Activated CD4-positive, alpha-beta T cell treated with anti-CD3 and anti-CD28 coated beads, Interleukin-2, amount 50 U/mL, for 16 hours (primary cell): ENCODE data around the gene MYO7A.

Experiments
- DNase-seq: peaks from one replicate; pipeline ENCODE4 v3.0.0-alpha.2; 2020

Gene MYO7A

GRCh38 chr11:77187776-77188632 lies 60.0 kb downstream of the MYO7A start:
- DNase-seq: peak; percentile 73

DNA sequence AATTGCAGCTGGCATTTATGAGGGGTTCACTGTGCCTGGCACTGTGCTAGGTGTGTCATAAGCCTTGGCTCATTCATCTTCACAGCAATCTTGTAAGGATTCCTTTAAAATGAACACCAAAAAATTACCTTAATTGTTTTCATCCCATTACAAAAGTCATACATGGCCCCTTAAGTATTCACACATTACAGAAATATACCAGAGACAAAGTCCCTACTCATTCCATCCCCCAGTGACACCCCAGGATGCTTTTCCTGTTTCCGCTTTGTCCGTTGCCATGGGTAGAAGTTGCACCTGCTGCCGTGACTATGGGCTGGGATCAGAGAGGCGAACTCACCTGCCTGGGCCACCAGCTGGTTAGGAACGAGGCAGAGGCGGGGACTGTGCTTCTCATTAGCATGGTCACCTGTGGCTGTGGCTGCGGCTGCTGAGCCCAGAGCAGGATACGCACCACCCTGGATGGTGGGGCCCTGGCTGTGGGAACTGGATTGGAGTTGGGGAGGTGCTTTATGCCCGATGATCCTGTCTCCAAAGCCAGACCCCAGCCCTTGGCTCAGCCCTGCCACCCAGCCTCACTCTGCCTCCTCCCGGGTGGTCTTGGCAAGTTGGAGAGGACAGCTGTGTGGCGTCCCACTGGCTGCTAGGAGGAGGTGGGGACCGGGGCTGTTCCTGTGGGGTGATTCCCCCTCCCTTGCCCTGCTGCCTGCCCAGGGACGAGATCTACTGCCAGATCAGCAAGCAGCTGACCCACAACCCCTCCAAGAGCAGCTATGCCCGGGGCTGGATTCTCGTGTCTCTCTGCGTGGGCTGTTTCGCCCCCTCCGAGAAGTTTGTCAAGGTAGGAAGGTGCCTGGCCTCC lies 60.8 kb downstream of the MYO7A start:
- no peak for DNase-seq

GRCh38 chr11:77189588-77190210 lies 61.7 kb downstream of the MYO7A start:
- DNase-seq: no peak

DNA sequence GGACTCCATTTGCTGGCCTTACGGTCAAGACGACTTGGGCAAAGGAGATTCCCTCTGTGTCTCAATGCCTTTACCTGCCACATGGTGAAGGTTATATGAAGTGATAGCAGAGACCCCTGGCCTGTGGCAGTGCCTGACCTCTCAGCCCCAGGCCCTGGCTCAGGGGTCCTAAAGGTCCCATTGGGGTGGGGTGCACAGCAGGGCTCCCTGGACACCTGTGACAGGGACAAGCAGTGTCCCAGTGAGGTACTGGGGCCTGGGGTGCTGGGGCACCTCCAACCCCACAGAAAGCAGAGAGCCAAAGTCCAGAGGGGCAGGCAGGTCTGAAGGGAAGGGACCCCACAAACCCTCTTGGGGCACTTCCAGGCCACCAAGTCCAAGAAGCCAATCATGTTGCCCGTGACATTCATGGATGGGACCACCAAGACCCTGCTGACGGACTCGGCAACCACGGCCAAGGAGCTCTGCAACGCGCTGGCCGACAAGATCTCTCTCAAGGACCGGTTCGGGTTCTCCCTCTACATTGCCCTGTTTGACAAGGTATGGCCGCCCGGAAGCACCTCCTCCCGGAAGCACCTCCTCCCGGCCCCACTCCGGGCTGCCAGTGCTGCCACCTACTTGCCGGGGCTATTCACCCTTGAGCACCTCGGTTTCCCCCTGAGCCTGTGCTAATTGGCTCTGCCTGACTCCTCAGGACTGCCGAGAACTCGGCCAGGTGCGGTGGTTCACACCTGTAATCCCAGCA lies 62.5 kb downstream of the MYO7A start:
- no peak for DNase-seq

DNA sequence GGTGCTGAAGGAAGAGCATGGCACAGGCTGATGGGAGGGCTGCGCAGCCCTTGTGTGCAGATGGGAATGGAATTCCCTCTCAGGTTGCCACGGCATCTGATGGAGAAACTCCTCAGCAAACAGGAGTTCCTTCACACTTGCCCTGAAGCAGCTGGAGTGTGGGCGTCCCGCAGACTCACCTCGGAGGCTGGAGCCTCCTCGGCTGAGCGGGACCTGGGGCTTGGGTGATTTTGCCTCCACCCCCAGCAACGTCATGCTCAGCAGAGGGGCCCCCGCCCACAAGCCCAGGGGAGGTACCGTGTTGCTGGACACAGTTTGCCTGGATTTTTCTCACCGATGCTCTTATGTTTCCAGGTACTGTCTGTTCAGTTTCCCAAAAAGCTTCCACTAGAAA lies 63.4 kb downstream of the MYO7A start:
- DNase-seq: no peak

- DNase-seq: peak; percentile 35
Observed at GRCh38 chr11:77191823-77192495, 63.9 kb downstream of the MYO7A start.

DNA sequence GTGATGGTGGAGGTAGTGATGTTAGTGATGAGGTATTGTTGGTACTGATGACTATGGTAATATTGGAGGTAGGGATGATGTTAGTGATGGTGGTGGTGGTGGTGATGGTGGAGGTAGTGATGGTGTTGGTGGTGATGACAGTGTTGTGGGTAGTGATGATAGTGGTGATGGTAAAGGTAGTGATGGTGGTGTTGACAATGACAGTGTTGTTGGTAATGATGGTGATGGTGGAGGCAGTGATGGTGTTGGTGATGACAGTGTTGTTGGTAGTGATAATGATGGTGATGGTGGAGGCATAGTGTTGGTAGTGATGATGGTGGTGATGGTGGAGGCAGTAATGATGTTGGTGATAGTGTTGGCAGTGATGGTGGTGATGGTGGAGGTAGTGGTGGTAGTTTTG lies 65.1 kb downstream of the MYO7A start:
- no peak for DNase-seq

GRCh38 chr11:77193911-77194830 lies 66.1 kb downstream of the MYO7A start:
- no peak for DNase-seq

GRCh38 chr11:77195071-77195755 lies 67.2 kb downstream of the MYO7A start:
- DNase-seq: no peak

- no peak for DNase-seq
Observed at GRCh38 chr11:77196961-77197360, 68.9 kb downstream of the MYO7A start.

GRCh38 chr11:77197626-77198320 lies 69.7 kb downstream of the MYO7A start:
- DNase-seq: no peak

DNA sequence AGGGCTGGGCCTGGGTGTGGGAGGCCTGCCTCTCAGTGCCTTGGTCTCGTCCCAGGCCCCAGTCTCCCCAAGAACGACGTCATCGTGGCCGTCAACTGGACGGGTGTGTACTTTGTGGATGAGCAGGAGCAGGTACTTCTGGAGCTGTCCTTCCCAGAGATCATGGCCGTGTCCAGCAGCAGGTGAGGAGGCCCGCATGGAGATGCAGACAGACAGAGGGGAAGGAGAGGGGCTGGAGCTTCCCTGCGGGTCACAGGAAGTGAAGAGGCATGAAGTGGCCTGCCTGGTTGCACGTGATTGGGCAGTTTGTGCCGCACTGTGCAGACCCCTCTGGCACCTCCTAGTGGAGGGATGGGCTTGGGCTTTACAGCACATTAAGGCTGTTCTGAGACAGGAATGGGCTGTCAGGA lies 70.4 kb downstream of the MYO7A start:
- peak; percentile 28 for DNase-seq

- no peak for DNase-seq
Observed at GRCh38 chr11:77199137-77199745, 71.2 kb downstream of the MYO7A start.

- DNase-seq: no peak
Observed at GRCh38 chr11:77200351-77201268, 72.6 kb downstream of the MYO7A start.

DNA sequence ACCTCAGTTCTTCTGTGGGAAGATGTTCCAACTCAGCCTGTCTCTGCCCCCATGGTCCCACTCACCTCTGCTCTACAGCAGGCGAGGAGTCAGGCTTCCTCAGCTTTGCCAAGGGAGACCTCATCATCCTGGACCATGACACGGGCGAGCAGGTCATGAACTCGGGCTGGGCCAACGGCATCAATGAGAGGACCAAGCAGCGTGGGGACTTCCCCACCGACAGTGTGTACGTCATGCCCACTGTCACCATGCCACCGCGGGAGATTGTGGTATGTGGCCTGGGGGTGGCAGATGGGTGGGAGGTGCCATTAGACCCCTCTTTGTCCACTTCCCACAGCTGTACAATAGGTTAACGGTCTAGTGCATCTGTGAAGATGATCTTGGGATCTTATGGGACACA lies 73.3 kb downstream of the MYO7A start:
- no peak for DNase-seq

GRCh38 chr11:77201991-77202841 lies 74.2 kb downstream of the MYO7A start:
- DNase-seq: no peak
